GM18526 (cell line): Measurements from ENCODE around the gene PTPA.

ENCODE experiments used
- POLR2A ChIP-seq: IDR thresholded peaks from 3 replicates; pipeline ENCODE4 v1.6.1; 2011; ENCODE audit not compliant: insufficient read length; ENCODE audit errors: extremely low read depth

PTPA gene

DNA sequence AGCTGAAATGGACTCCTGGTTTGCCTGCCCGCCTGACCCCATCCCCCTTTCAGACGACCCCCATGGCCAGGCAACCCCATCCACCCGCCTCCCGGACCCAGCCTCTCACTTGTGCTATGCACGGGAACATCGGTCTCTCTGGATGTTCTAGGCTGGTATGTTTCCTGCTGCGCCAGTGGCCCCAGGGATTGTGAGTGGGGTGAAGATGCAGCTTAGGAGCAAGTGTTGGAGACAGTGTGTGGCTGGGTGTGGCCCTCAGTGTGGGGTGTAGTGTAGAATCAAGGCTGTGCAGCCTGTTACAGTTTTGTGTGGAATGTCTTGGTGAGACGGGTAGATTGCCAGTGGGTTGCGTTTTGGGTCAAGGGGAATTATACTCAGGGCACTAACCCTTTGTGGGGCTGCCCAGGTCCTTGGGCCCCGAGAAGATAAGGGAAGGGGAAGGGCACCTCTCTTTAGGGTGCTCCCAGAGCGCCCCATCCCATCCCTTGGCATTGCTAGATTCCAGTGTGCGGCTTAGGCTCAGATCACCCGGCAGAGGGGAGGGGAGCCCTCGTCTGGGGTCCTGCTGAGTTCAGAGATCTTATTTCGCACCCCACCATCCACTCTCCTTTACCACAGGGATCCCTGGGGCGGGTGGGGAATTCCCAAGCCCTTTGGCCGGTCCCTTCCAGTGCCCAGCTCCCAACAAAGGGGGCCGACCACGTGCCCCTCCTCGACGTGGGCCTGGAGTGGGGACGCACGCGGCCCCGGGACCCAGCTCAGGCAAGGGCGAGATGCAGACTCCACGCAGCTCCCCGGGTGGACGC, 62.3 kb downstream of the PTPA start:
- TF ChIP-seq POLR2A: no peak

DNA sequence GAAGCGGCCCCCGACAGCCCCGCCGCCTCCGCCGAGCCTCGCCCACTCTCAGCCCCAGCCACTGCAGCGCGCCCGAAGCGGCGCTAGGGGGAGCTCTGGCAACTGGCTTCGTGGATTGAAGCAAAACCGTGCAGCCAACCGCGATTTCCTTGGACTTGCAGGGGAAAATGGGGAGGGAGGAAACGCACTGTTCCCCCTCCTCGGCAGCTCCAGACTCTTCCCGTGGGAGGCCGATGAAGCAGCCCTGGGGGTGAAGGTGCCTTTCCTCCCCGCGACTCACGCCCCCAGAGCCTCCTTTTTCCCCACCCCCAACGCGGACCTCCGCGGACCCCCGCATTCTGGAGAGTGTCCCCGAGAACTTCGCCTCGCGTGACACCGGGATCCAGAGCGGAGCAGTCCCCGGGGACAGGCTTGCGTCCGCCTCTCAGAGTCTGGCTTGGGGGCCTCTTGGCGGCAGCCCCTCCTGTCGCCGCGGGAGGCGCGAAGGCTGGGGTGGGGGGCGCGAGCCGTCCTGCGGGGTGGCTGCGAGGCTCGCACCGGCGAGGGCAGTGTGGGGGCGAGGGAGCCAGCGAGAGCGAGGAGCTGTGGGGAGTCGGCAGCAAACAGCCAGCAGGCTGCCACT, 63.0 kb downstream of the PTPA start:
- no peak for TF ChIP-seq POLR2A

DNA sequence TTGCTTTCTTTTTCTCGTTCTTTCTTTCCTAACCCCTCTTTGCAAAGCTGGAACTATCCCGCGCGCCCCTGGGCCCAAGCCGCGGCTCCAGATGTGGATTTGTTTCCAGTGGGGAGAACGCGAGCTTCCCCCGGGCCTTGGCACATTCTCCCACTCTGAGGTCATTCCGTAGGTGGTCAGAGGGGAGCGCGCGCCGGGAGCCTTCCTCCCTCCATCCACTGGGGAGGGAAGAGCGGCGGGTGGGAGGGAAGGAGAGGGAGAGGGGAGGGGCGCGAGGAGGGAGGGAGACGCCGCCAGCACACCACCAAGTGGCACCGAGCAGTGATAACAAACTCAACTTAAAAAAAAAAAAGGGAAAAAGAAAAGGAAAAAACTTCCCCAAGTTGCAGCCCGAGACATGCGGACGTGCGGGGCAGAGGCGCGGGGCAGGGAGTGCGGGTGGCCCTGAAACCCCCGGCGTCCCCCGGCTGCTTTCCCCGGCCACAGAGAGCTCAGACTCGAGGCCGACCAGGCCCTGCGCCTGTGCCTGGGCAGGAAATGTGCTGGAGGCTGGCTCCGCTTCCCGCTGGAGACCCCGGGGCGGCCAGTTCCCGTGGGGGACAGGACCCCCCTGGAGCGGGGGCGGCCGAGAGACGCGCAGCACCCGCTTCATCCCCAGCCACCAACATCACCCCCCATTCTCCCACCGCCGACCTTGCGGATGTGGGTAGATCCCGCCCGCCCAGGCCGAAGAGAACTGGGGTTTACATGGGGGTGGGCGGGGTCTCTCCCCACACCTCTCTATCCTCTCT, 63.7 kb downstream of the PTPA start:
- TF ChIP-seq POLR2A: no peak

DNA sequence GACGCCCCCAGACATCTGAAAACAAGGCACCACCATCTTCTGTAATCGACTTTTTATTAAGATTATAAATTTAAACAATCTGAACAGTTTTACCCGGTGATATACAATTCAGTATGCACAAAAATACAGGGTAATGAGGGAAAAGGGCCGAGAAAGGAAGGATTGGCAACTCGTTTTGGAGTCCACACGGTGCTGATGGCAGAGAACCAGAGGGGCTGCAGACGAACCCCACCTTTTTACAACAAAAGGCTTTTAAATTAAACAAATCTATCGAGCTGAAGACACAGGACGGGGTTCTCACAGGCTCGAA, 64.3 kb downstream of the PTPA start:
- TF ChIP-seq POLR2A: no peak

DNA sequence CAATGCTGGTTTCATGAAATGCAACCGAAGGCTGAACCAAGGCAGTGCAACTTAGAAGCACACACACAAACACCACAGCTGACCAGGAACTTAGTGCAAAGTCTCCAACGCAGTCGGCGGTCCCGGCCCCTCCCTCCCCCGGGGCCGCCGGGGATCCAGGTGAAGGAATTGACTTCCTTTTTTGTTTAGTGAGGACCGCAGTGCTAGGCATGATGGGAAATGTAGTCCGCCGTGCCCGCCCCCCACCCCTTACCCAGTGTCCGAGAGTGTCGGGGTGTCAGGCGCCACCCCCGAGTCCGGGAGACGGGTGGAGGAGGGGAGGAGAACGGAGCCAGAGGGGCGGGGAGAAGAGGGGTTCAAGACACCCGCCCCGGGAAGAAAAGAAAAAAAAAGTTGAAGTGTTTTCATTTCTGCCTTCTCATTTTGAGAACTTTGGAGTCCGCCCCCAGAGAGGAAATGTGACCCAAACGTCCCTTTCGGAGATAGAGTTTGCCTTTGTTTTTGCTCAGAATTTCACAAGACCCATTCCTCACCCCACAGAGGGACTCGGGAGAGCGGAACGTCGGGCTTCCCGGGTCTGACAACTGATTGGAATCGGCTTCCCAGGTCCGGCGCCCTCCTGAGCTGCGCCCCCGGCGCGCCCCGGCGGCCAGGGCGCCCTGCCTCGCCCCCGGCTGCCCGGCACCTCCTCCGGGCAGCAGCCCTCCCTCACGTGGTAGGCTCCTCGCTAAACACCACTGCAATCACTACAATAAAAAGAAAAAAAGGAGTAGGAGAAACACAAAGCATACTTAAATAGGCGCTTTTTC, 64.8 kb downstream of the PTPA start:
- peak; percentile 37 for TF ChIP-seq POLR2A

DNA sequence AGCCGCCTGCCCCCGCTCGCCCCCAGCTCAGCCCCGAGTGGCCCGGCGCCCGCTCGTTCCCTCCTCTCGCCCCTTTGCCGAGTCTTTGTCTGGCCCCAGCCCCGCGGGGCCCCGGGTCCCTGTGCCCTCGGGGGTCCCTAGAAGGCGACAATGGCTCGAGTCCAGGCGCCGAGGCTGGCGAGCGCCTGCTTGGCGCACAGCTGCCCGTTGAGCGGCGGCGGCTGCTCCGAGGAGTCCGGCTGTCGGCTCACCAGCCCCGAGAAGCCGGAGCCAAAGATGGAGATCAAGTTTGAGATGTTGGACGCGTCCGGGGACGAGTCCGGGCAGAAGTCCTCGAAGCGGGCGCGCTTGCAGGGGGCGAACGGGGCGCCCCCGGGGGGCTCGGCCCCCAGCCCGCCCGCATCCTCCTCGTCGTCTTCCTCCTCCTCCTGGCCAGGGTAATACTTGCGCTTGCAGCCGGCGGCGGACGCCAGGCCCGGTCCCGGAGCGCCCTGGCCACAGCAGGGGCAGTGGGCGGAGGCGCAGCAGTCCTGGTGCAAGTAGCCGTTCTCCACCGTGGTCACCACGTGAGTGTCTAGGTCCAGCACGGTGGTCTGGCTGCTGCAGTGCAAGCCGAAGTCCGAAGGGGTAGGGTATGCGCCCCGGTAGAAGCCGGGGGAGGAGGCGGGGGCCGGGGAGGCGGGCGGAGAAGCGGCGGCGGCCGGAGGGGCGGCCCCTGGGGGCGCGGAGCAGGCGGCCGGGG, 65.7 kb downstream of the PTPA start:
- no peak for TF ChIP-seq POLR2A

DNA sequence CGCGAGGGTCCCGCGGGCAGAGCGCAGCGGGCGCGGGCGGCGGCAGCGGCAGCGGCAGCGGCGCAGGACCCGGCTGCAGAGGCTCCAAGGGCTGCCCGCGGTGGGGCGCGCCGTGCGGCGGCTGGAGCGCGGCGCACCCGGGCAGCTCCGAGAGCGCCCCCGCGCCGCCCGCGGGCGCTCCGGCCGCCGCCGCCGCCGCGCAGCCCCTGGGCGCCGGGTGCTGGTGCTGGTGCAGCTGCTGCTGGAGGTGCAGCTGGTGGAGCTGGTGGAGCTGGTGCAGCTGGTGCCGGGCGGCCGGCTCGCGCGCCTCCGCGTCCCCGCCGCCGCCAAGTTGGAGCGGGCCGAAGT, 66.2 kb downstream of the PTPA start:
- no peak for TF ChIP-seq POLR2A

DNA sequence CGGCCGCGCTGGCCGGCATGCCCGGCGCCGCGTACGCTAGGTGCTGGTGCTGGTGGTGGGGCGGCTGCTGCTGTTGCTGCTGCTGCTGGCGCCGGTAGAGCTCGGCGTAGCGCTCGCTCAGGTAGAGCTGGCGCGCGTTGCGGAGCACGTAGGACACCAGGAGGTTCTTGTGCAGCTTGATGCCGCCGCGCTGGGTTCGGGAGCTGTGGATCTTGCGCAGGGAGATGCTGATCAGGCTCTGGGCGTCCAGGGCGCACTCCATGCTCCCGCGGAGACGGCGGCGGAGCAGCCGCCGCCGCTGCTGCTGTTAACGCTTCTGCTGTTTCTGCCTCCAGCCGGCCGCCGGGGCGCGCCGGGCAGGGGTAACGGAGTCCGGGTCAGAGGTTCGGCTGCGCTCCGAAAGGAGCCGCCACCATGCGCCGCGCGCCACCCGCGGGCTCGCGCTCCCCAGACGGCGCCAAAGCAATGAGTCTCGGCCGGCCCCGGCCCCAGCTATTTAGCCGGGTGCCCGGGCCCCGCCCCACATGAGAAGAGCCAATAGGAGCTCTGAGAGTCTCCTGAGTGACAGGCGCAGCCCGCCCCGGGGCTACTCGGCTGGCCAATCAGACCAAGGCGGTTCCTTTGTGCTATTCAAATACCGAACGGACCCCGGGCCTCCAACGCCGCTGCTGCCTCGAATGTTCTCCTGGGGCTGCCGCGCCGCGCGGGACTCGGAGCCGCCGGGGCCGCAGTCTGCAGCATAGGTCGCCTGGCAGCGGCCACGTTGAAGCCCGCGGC, 66.8 kb downstream of the PTPA start, which contains the start of gene IER5L:
TSS of gene IER5L (minus strand) at position 471 of the 777 bp plus-strand sequence. CDS start at position 262, 209 bp downstream.
- TF ChIP-seq POLR2A: peak; percentile 98

DNA sequence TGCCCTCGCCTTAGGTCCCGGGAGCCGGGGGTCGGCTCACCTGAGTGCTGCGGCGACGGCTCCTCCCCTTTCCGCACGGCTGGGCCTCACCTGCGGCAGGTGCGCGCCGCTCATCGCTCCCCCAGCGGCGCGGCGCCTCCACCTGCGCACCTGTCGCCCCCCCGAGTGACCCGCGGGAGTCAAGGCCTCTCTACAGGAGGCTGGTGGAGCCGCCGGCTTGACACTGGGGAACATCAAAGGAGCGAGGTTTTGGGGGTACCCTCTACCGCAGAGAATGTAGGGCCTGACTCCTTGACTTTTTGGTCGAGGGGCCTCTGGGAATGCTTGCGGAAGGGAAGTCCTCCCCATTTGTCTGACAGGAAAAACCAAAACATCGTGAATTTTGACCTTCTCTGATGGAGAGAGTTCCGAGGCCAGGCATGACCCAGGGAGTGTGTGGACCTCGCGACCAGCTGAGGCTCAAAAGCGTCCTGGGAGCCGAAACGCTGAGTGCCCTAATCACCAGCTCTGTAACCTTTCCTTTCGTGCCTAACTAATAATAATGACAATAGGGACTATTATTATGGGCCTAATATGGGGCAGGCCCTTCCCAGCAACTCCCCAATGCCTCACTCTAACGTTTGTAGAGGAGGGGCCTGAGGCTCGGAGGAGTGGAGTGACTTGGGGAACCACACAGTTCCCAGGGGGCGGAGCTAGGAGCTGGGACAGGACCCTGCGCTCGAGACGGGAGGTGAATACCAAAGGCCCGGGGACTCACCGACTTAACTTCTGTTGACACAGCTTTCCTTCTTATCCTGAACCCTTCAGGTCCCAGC, 67.6 kb downstream of the PTPA start:
- TF ChIP-seq POLR2A: no peak

DNA sequence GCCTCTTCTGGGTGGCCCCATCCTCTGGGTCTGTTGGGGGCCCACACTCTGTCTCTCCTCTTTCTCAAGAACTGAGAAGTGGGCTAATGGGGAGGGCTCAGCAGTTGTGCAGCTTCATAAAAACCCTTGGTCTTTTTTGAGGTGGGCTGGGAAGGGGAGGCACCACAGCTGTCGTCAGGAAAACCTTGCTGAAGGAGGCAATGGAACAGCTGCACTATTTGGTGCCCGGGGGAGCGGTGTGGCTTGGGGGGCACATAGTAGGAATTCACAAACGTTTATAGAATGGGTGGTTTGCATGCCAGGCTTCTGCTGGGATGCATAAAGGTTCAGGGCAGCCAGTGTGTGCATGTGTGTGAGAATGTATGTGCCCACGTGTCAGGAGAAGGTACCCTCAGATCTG, 70.0 kb downstream of the PTPA start:
- no peak for TF ChIP-seq POLR2A

DNA sequence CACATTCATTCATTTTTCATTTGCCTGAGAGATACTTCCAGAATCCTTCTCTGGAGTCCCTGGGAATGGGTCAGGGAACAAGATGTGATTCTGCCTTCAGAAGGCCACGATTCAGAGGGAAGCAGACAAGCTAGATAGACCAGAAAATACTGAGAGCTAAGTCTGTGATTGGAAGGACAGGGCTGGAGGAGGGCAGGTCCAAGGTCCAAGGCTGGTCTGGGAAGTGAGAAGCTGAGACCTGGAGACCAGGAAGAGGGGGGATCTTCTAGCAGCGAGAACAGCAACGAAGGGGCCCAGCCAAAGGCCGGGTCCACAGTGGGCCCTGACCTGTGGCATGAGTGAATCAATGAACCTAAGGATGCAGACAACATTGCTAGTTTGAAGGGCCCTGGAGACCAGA, 70.9 kb downstream of the PTPA start:
- no peak for TF ChIP-seq POLR2A

DNA sequence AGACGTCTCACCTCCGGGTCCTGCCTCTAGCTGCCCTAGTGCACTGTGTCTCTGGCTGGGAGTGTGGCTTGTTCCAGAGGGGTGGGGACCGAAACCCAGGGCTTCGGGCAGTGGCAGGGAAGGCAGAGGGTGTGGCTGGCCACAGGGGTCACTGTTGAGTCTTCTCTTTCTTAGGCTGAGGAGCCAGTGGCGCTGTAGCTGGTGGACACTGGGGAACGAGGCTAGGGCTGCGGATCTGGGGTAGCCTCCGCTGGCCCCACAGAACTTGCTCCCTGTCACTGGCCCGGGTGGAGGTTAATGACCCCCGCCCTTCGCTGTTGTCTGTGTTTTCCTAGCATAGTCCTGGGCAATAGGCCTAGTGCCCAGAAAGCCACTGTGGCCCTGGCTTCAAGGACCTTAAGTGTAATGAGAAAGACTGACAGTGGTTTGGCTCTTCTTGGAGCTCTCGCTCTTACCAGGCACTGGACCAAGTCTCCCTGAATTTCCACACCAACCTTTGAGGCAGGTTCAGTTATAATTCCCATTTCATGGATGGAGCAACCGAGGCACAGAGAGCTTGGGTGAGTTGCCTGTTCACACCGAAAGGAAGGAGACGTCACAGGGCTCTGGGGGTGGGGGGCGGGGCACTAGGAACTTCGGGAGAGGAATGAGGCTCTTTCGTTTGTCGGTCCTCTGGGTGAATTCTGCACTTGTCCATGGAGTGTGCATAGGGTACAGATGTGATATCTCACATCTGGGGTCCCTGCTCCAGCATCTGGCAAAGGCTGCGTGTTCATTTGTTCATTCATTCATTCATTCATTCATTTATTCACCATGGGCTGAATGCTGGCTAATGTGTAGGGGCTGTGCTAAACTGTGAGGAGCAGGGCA, 71.6 kb downstream of the PTPA start:
- TF ChIP-seq POLR2A: no peak
